ENCODE measurements around the gene WNT2B.

The WNT2B gene

DNA sequence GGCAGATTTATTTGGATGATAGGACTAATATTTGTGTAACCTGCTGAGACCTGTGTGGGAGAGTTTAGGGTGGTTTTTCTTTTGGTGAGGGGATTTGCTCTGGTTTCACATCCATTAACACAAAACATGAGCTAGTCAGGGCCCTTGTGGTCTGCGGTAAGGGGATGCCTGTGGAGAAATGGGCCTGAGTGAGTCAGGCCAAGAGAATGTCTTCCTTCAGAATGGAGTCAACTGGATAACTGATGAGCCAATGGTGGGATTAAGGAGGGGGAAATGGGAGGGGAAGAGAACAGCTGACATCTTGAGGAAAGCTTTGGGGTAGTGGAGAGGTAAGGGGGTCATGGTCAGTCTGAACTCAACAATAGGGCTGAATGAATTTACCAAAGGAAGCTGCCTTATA lies 13.9 kb downstream of the WNT2B start:
- H3K79me2 ChIP-seq (ENCODE audit: insufficient read depth, low read length): no peaks in the 10 kb centered on the region
- TF ChIP-seq CTCF (IDR thresholded peaks at IDR 0.05; ENCODE audit: borderline replicate concordance, extremely low read depth, low read length, poor library complexity, severe bottlenecking): no peak
- TF ChIP-seq EZH2 (IDR thresholded peaks at IDR 0.05; ENCODE audit: borderline replicate concordance, low read depth, low read length, severe bottlenecking): no peak
- no peaks in the 10 kb centered on the region for H4K20me1 ChIP-seq (ENCODE audit: insufficient read depth, low read length)
- H3K4me1 ChIP-seq (ENCODE audit: insufficient read depth, low read length): no peaks in the 10 kb centered on the region
- H3K27me3 ChIP-seq (ENCODE audit: insufficient read depth, low read length, poor library complexity): no peaks in the 10 kb centered on the region
- no peak overlapping the region for H3K9ac ChIP-seq (ENCODE audit: low read depth, low read length)
- 0 out of 2 replicates have a peak, but pooled peaks cover 2% of the 10 kb centered on the region for H3K36me3 ChIP-seq (ENCODE audit: insufficient read depth, low read length)
- H3K4me2 ChIP-seq (ENCODE audit: insufficient read depth, low read length): no peak overlapping the region
- no peak overlapping the region for H2AFZ ChIP-seq (ENCODE audit: low read depth, low read length)
- H3K4me3 ChIP-seq (ENCODE audit: low read depth in 1 of 2, low read length in 2 of 2): no peak overlapping the region
- ATAC-seq (ENCODE audit: insufficient read depth, low read depth) (no peak), DNase-seq (no peak)
- no peak overlapping the region for H3K27ac ChIP-seq (ENCODE audit: low read length)
- no peaks in the 10 kb centered on the region for H3K9me3 ChIP-seq (ENCODE audit: insufficient read depth, low read length, severe bottlenecking)

- H3K79me2 ChIP-seq (ENCODE audit: insufficient read depth, low read length): no peaks in the 10 kb centered on the region
- no peaks in the 10 kb centered on the region for H3K27me3 ChIP-seq (ENCODE audit: insufficient read depth, low read length, poor library complexity)
- no peaks in the 10 kb centered on the region for H4K20me1 ChIP-seq (ENCODE audit: insufficient read depth, low read length)
- H3K4me2 ChIP-seq (ENCODE audit: insufficient read depth, low read length): no peak overlapping the region
- no peak overlapping the region for H3K27ac ChIP-seq (ENCODE audit: low read length)
- H3K4me3 ChIP-seq (ENCODE audit: low read depth in 1 of 2, low read length in 2 of 2): no peak overlapping the region
- ATAC-seq (ENCODE audit: insufficient read depth, low read depth) (no peak), DNase-seq (no peak)
- TF ChIP-seq CTCF (IDR thresholded peaks at IDR 0.05; ENCODE audit: borderline replicate concordance, extremely low read depth, low read length, poor library complexity, severe bottlenecking): no peak
- no peak for TF ChIP-seq EZH2 (IDR thresholded peaks at IDR 0.05; ENCODE audit: borderline replicate concordance, low read depth, low read length, severe bottlenecking)
- H3K36me3 ChIP-seq (ENCODE audit: insufficient read depth, low read length): 0 out of 2 replicates have a peak, but pooled peaks cover 5% of the 10 kb centered on the region
- no peak overlapping the region for H3K9ac ChIP-seq (ENCODE audit: low read depth, low read length)
- no peak overlapping the region for H2AFZ ChIP-seq (ENCODE audit: low read depth, low read length)
- H3K9me3 ChIP-seq (ENCODE audit: insufficient read depth, low read length, severe bottlenecking): no peaks in the 10 kb centered on the region
- no peaks in the 10 kb centered on the region for H3K4me1 ChIP-seq (ENCODE audit: insufficient read depth, low read length)
Measured at GRCh38 chr1:112524251-112524650, 15.5 kb downstream of the WNT2B start.

DNA sequence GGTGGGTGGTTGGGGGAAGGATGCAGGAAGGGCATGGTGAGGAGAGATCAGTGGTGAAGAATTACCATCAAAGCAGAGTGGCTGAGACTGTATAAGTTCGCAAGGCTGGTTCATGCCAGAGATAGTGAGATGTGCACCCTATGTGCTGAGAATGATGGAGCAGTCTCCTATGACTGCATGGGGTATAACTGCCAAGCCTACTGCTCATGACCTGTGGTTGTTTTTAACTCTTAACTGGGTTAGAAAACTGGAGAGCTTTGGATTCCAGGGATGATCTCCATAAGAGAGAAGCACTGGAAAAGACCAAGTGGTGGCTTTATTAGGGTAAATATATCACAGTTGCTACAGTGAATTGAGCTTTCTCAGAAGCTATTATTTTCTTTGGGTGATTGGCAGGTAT lies 16.2 kb downstream of the WNT2B start:
- Histone ChIP-seq H3K36me3 (ENCODE audit: insufficient read depth, low read length) (0 out of 2 replicates have a peak, but pooled peaks cover 5% of the 10 kb centered on the region), H2AFZ (ENCODE audit: low read depth, low read length) (no peak overlapping the region), H3K79me2 (ENCODE audit: insufficient read depth, low read length) (no peaks in the 10 kb centered on the region), H3K4me3 (ENCODE audit: low read depth in 1 of 2, low read length in 2 of 2) (no peak overlapping the region), H3K4me1 (ENCODE audit: insufficient read depth, low read length) (no peaks in the 10 kb centered on the region), H3K9me3 (ENCODE audit: insufficient read depth, low read length, severe bottlenecking) (no peaks in the 10 kb centered on the region), H4K20me1 (ENCODE audit: insufficient read depth, low read length) (no peaks in the 10 kb centered on the region), H3K4me2 (ENCODE audit: insufficient read depth, low read length) (no peak overlapping the region), H3K27ac (ENCODE audit: low read length) (no peak overlapping the region), H3K9ac (ENCODE audit: low read depth, low read length) (no peak overlapping the region), H3K27me3 (ENCODE audit: insufficient read depth, low read length, poor library complexity) (no peaks in the 10 kb centered on the region)
- no peak for ATAC-seq (ENCODE audit: insufficient read depth, low read depth)
- no peak for TF ChIP-seq CTCF (IDR thresholded peaks at IDR 0.05; ENCODE audit: borderline replicate concordance, extremely low read depth, low read length, poor library complexity, severe bottlenecking)
- TF ChIP-seq EZH2 (IDR thresholded peaks at IDR 0.05; ENCODE audit: borderline replicate concordance, low read depth, low read length, severe bottlenecking): no peak
- no peak for DNase-seq
